GM19099 (cell line): ENCODE results near the gene TOP2A.

ENCODE experiments used
- POLR2A ChIP-seq: IDR thresholded peaks from 3 replicates; pipeline ENCODE4 v1.6.1; 2011; ENCODE audit warnings: low read depth; ENCODE audit not compliant: insufficient read length; ENCODE audit errors: extremely low read depth

TOP2A gene

DNA sequence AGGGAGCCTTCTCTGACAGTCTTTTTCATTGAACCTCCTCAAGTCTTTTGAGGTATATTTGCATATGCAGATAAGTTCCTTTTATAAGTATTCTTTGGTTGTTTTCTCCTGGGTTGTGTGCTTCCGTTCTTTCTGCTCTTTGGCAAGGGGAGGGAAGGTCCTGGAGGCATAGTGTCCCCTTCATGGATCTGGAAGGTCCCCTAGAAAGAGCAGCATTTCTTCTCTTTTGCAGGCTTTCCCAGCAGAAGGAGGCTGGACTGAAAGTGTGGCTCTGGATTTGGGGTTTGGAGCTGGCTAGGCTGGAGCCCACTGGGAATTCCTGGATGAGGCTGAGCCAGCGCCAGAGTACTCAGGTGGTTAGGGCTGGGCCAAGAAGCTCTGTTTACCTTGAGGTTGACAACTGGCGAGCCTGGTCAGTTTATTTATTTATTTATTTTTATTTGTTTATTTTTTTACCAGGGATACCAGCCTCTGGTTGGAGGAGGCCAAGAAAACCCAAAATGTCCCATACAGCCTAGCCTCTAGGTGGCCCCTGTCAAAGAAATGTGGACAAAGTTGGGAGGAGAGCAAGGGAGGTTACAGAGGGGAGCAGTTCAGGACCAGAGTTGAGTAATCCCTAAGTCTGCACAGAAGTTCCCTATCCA lies 5.4 kb upstream of the TOP2A start:
- no peak for TF ChIP-seq POLR2A

DNA sequence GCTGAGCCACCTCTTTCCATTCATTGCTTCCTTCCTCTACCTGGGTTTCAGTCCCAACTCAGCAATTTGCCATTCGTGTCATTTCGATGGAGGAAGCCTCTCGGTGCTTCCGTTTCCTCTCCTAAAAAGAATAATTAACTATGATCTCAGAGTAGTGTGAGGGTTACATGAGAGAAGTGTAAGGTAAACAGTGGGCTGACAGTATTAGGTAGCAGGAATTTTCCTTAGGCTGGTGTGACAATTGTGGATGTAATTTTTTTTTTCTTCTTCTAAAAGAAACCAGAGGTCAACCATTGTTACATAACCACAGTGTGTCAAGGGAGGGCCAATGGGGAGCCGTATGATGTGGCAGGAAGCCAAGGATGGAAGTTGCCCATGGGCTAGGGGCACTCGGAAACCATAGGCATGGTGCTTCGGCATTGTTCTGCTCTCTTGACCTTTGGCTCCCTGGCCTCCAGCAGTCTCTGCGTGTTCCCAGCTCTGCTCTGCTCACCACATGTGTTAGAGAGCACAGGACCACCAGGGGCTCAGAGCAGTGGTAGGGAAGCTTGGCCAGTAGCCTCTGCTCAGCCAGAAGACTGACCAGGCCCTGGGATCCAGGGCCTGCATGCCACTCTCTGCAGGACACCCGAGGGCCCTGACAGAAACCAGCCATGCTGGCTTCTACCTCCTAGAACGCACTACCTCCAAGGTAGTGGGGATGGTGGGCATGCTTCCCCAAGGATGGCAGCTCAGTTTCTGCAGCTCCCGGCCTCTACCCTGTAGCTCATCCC lies 2.0 kb upstream of the TOP2A start:
- no peak for TF ChIP-seq POLR2A

DNA sequence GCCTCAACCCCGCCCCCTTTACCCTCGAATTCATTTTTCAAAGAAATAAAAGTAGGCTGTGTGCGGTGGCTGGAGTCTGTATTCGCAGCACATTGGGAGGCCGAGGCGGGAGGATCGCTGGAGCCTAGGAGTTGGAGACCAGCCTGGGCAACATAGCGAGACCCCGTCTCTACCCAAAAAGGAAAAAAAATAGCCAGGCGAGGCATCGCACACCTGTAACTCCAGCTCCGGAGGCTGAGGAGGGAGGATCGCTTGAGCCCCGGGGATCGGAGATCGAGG lies 671 bp upstream of the TOP2A start:
- no peak for TF ChIP-seq POLR2A

DNA sequence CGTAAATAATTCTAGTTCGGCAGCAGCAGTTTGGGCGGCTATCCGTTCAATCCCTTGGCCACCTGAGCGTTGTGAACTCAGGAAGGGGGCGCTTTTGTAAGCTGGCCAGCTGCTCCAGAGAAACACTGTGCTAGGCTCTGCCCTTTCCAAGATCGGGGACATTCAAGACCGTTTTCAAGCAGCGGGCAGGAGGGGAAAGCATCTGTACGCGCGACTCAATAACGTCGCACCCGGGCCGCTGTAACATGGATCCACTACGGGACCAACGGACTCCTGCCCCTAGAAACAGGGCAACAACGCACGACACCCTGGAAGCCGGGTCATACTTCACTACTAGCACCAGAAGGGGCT lies 463 bp downstream of the TOP2A start:
- no peak for TF ChIP-seq POLR2A

DNA sequence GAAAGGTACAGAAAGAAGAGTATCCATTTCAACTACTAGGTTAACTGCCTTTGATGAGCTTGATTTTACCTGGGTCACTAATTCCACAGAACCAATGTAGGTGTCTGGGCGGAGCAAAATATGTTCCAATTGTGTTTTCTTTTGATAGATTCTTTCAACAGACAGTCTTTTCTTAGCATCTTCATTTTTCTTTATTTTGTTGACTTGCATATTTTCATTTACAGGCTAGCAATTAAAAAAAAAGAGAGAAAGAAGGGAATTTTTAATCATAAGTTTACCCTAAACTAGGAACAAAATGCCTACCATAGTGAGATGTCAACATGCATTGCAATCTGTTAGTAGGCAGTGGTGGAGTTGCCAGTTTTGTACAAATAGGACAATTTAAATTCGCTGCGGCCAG lies 1.0 kb downstream of the TOP2A start:
- no peak for TF ChIP-seq POLR2A

DNA sequence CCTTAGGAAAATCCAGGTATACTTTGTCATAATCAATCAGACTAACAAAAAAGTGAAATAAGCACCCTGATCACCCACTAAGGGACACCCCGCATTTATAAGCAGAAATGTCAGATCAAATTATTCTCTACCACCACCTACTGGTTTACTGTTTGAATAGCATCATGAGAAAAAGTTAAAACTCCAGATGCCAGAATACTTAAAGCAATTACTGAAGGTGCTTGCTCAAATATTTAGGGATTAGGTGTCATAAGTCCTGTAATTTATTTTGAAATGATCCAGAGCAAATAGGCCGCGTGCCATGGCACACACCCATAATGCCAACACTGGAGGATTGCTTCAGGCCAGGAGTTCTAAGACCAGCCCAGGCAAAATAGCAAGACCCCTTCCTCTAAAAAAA lies 2.3 kb downstream of the TOP2A start:
- TF ChIP-seq POLR2A = no peak

DNA sequence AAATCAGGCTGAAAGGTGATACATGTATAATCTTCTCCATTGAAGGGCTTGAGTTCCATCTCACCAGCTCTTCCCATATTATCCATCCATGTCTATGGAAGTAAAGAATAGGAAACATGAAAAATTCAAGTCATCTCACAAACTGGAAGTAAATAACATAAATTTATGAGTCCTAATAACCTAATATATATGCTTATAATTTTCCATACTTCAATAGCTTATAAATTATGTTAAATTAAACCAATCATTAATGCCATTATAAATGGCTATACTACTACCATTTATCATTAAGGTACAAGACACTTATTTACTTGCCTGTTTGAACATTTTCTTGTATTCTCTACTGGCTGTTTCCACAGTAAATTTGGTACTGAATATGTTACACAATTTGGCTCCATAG lies 4.8 kb downstream of the TOP2A start:
- no peak for TF ChIP-seq POLR2A

DNA sequence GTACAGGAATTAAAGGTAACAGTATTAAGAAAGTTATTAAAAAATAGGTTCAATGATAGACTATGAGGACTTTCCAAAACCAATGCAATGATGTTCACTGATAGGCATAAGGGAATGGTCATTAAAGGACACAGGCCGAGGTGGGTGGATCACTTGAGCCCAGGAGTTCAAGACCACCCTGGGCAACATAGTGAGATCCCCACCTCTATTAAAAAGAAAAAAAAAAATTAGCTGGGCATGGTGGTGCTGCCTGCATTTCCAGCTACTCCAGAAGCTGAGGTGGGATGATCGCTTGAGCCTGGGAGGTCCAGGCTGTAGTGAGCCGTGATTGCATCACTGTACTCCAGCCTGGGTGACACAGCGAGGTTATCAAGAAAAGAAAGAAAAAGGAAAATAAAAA lies 5.9 kb downstream of the TOP2A start:
- TF ChIP-seq POLR2A = no peak

DNA sequence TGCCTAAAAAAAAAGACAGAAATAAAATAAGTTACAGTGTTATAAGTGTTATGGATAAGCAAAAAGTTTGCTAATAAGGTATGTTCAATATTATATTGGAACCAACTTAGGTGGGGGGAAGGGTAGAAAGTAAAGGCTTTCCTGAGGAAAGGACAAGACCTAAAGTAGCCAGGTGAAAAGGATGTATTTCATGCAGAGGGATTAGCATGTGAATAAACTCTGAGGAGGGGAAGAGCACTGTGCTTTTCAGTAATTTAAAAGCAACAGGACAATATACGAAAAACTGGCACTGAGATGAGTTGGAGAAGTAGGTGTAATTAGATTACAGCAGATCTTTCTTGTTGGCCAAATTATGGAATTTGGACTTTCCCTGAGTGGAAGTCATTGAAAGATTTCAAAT lies 7.6 kb downstream of the TOP2A start:
- no peak for TF ChIP-seq POLR2A

DNA sequence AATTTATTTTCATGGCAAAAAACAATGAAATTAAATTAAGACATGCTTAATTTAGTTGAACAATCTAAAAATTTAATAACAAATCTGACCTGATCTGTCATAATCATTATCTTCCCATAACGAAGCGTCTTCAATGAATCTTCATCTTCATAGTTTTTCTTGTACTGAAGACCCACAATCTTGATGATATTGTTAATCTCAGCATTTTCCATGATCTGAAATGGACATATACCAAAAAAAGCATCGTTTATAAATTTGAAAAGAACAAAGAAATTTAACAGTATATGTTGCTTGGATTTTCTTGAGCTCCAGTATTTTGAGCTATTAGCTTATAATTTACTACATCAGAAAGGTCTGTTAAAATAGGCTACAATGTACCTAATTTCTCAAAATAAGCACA lies 10.2 kb downstream of the TOP2A start:
- no peak for TF ChIP-seq POLR2A

DNA sequence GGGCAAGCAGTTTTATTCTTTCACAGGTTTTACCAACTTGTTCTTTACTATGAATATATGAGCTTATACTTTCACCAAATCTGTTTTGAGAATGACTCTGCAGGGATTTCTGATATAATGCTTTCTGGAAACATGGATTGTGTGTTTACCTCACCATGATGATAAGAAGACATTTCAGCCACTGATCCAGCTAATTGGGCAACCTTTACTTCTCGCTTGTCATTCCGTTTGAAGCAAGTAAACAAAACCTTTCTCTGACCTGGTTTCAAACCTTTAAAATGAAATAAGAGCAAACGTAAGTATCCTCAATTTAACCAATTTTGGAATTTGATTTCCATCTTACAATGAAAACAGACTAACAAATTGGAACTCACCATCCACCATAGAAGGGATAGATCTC lies 13.7 kb downstream of the TOP2A start:
- TF ChIP-seq POLR2A = no peak

DNA sequence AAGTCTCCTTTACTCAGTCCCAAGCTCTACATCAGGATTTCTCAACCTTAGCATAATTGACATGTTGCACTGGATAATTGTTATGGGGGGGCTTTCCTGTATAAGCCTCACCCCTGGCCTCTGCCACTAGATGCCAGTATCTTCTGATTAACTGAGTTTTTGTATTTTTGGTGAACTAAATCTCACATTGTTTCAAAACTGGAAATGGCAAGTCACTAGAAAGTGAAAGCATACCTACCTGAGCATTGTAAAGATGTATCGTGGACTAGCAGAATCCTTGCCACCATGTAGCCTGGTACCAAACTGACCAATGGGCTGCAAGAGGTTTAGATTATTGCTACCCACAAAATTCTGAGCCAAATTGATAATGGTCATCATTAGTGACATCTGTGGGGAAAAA lies 15.0 kb downstream of the TOP2A start:
- TF ChIP-seq POLR2A = no peak

DNA sequence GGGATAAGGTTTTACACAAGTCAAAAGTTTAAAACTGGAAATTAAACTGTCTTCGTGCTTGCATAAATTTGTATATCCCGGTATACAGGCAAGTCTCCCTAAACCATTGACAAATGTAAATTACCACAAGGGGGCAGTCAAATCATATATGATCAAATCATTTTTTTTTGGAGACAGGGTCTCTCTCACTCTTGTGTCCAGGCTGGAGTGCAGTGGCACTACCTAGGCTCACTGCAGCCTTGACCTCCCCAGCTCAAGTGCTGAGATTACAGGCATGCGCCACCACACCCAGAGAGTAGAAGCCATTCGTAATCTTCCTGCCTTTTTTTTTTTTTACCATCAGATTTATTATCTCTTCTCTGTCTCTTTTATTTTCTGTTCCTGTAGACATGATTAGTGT lies 18.5 kb downstream of the TOP2A start:
- no peak for TF ChIP-seq POLR2A

DNA sequence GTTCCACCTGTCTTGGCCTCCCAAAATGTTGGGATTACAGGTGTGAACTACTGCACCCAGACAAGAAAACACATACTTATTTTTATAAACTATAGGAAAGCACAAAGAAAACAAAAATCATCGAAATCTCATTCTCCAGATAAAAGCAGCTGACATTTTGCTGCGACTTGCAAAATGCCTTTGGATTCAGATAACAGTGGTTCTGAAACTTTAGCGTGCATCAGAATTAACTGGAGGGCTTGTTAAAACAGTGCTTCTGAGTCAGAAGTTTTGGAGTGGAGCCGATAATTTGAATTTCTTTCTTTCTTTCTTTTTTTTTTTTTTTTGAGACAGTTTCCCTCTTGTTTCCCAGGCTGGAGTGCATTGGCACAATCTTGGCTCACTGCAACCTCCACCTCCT lies 35.4 kb downstream of the TOP2A start:
- TF ChIP-seq POLR2A = no peak

DNA sequence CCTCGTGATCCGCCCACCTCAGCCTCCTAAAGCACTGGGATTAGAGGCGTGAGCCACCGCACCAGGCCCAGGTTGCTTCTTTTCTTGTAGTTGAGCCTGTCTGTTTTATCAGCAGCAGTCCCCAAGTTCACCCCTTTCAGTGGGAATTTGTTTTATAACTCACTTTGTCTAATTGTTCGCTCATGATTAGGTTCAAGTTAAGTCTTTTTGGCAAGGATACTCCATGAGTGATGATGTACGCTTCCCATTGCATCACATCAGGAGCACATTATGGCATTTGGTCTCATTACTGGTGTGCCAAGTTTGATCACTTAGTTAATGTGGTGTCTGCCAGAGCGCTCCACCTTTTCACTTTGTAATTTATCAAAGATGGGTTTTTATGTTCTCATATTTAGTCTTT lies 38.7 kb downstream of the TOP2A start:
- TF ChIP-seq POLR2A = no peak

DNA sequence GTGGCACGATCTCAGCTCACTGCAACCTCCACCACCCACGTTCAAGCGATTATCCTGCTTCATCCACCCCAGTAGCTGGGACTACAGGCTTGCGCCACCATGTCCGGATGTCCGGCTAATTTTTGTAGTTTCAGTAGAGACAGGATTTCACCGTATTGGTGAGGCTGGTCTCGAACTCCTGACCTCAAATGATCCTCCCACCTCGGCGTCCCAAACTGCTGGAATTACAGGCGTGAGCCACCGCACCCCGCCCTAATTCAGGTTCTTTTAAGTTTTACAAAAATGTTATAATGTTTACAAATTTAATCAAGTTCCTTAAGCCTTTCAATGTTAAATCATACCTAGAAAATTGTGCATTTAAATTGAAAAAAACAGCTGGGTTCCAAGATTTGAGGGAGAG lies 39.9 kb downstream of the TOP2A start:
- TF ChIP-seq POLR2A = no peak
